Fibroblast of pulmonary artery (primary cell): ENCODE measurements around the gene STC2.

Experiments
- DNase-seq: peaks from one replicate; pipeline ENCODE4 v3.0.0-alpha.2; 2010; ENCODE audit warnings: low read depth
- H3K4me3 ChIP-seq: replicated peaks from 2 replicates; pipeline ENCODE4 v1.5.1; 2011; ENCODE audit warnings: low read depth, mild to moderate bottlenecking, control low read depth, low read length, moderate library complexity
- CTCF ChIP-seq: IDR thresholded peaks from 2 replicates; pipeline ENCODE4 v1.5.1; 2011; ENCODE audit warnings: mild to moderate bottlenecking, control low read depth, low read length, inconsistent platforms; ENCODE audit errors: missing control alignments

STC2 gene

GRCh38 chr5:173300389-173301047 lies 27.7 kb downstream of the STC2 start:
- no peak for DNase-seq
- H3K4me3 ChIP-seq = no peak overlapping the region
- no peak for TF ChIP-seq CTCF

GRCh38 chr5:173299820-173300219 lies 28.4 kb downstream of the STC2 start:
- no peak for TF ChIP-seq CTCF
- DNase-seq = no peak
- no peak overlapping the region for H3K4me3 ChIP-seq

GRCh38 chr5:173298213-173298926 lies 29.8 kb downstream of the STC2 start:
- DNase-seq = no peak
- no peak overlapping the region for H3K4me3 ChIP-seq
- TF ChIP-seq CTCF = no peak

- no peak for TF ChIP-seq CTCF
Measured at GRCh38 chr5:173297813-173298212, 30.4 kb downstream of the STC2 start.

GRCh38 chr5:173296737-173297676 lies 31.2 kb downstream of the STC2 start:
- no peak for DNase-seq
- H3K4me3 ChIP-seq = no peak overlapping the region
- no peak for TF ChIP-seq CTCF

More at GRCh38 chr5:173297813-173298212, 30.4 kb downstream of the STC2 start:
- no peak for DNase-seq
- H3K4me3 ChIP-seq = no peak overlapping the region

- DNase-seq = no peak
- no peak overlapping the region for H3K4me3 ChIP-seq
- TF ChIP-seq CTCF = no peak
Measured at GRCh38 chr5:173295796-173296195, 32.4 kb downstream of the STC2 start.
